Heart right ventricle (tissue), 16 donors: Measurements from ENCODE around the gene C6orf141. TPM values are rescaled to one million over a fixed set of nuclear protein-coding genes. Genes with fewer than 3 reads are reported as not detected.

ENCODE experiments used
- ATAC-seq, 8 donors: fragments of 200-7000 bp; cut with Tn5 transposase; one replicate each; pipeline ENCODE4 v1.9.1; 2020; ENCODE audit warnings: mild to moderate bottlenecking in 8 of 8, moderate library complexity in 8 of 8, moderate number of reproducible peaks in 1 of 8
- DNase-seq, 2 donors: peaks; one replicate each; pipeline ENCODE4 v3.0.0-alpha.2; 2020
- H3K27ac ChIP-seq, 10 donors: fragments of 200-600 bp; sonication (generic) in 2 of 10; one replicate each; pipeline versions ENCODE4 v1.5.0 to v1.8.0; 2020 to 2022; ENCODE audit warnings: mild to moderate bottlenecking in 3 of 10
- H3K27me3 ChIP-seq, 7 donors: fragments of 200-600 bp; one replicate each; pipeline ENCODE4 v1.8.0; 2021 to 2022; ENCODE audit warnings: mild to moderate bottlenecking in 2 of 7
- H3K36me3 ChIP-seq, 9 donors: fragments of 200-600 bp; sonication (generic) in 1 of 9; one replicate each; pipeline versions ENCODE4 v1.5.0 to v1.8.0; 2020 to 2022; ENCODE audit warnings: mild to moderate bottlenecking in 2 of 9
- H3K4me1 ChIP-seq, 9 donors: fragments of 200-600 bp; sonication (generic) in 1 of 9; one replicate each; pipeline versions ENCODE4 v1.5.0 to v1.8.0; 2020 to 2022; ENCODE audit warnings: mild to moderate bottlenecking in 4 of 9
- H3K4me3 ChIP-seq, 10 donors: fragments of 200-600 bp; sonication (generic) in 2 of 10; one replicate each; pipeline versions ENCODE4 v1.5.0 to v1.8.0; 2020 to 2022; ENCODE audit warnings: mild to moderate bottlenecking in 7 of 10, moderate library complexity in 2 of 10
- H3K9me3 ChIP-seq, 11 donors: fragments of 200-600 bp in 10 of 11; sonication (generic) in 2 of 11; one replicate each; pipeline versions ENCODE4 v1.5.0 to v1.8.0; 2013 to 2022; ENCODE audit warnings: mild to moderate bottlenecking in 2 of 11, control low read depth in 1 of 11, moderate library complexity in 1 of 11
- WGBS, 2 donors: extraction: QIAGEN DNeasy Blood & Tissue Kit; methylation state at CpG; one replicate each; pipeline ENCODE4 v1.1.7; 2013; ENCODE audit warnings: inconsistent platforms in 1 of 2; 5-methylcytosine and 5-hydroxymethylcytosine counted together
- intact Hi-C, 10 donors: fragments of 100-400 bp; cut with DNase I; formaldehyde crosslinking; loops; one replicate each; pipeline versions ENCODE4 v1.11.1 to v1.14.2; 2022
- polyA plus RNA-seq, 2 donors: library from polyadenylated mRNA; stranded (reverse); fragments of 200-250 nt; gene quantifications; one replicate each; pipeline ENCODE4 v1.2.3, GENCODE V29; 2013
- total RNA-seq, 10 donors: library from RNA; stranded (reverse); fragmentation: NEBNext Ultra II Directional in 3 of 10; extraction: Animal tissue kit (Norgen Biotek cat#: 25700) in 3 of 10; gene quantifications; one replicate each; pipeline versions ENCODE4 v1.2.1 to v1.2.4, GENCODE V29; 2021 to 2023
- TF ChIP-seq, protein P1 (sequence below), 9 donors: fragments of 200-600 bp; sonication (generic) in 2 of 9; IDR thresholded peaks; one replicate each; pipeline versions ENCODE4 v1.5.0 to v1.8.0; 2021 to 2022; ENCODE audit warnings: antibody characterized with exemption in 9 of 9, mild to moderate bottlenecking in 5 of 9, moderate library complexity in 1 of 9
- donor health status: Arrhythmogenic right ventricular cardiomyopathy.
- donor health status: ischemic (EF 13 %, LVEDD 7.1; RV severe dilation, severe dysfunction).
- donor health status: healthy with polysubstance abuse.
- donor health status: DM: no; HTN: yes; CAD: no.
- donor health status: DM: no; HTN: no; CAD: no.
- donor health status: ischemic (EF 25% LVEDD 6.9; RV normal size, moderate dysfunction).
- donor health status: ischemic (EF 25% LVEDD 5.7; RV mildly dilated, moderate dysfunction).
- donor health status: healthy.
- donor health status: DM: yes; HTN: yes; CAD: no.
- donor health status: Ischemic cardiomyopathy.
- donor health status: ischemic (EF 35%, LVEDD 5.7; RV mildly dilated, moderate dysfunction).
- donor health status: nonischemic (EF 11% LVEDD 7.7; RV severe dilation, severe dysfunction).
- donor health status: DM: yes; HTN: yes; CAD: no.
- donor health status: PGD.
- donor health status: ischemic (EF 29% LVEDD 5.4; RV normal size, mild dysfunction).
- donor health status: nonischemic (EF 23%, LVEDD 6.1; RV moderate dilation, normal function).

Gene C6orf141
- total and polyA plus RNA-seq, 12 donors: 0.16 to 1.5 (median 0.57) TPM; not detected in 5

- TF ChIP-seq, protein P1, sequence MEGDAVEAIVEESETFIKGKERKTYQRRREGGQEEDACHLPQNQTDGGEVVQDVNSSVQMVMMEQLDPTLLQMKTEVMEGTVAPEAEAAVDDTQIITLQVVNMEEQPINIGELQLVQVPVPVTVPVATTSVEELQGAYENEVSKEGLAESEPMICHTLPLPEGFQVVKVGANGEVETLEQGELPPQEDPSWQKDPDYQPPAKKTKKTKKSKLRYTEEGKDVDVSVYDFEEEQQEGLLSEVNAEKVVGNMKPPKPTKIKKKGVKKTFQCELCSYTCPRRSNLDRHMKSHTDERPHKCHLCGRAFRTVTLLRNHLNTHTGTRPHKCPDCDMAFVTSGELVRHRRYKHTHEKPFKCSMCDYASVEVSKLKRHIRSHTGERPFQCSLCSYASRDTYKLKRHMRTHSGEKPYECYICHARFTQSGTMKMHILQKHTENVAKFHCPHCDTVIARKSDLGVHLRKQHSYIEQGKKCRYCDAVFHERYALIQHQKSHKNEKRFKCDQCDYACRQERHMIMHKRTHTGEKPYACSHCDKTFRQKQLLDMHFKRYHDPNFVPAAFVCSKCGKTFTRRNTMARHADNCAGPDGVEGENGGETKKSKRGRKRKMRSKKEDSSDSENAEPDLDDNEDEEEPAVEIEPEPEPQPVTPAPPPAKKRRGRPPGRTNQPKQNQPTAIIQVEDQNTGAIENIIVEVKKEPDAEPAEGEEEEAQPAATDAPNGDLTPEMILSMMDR (IDR thresholded peaks at IDR 0.05): no peak
- Histone ChIP-seq H3K27me3 (peaks cover 0 to 11% (median 5%) of the 10 kb centered on the region in 7 donors), H3K9me3 (peaks cover 0 to 10% (median 0%) of the 10 kb centered on the region in 11 donors), H3K27ac (no peak overlapping the region), H3K4me3 (no peak overlapping the region), H3K4me1 (peaks cover 0 to 9% (median 0%) of the 10 kb centered on the region in 9 donors), H3K36me3 (no peaks in the 10 kb centered on the region)
- DNase-seq (no peak), ATAC-seq (no peak)
- 60 to 71% methylated on average over 1 of the region's 1 CpG for WGBS, 2 donors
- intact Hi-C loops: no loop called here
These were observed 14.1 kb downstream of the C6orf141 start for GRCh38 chr6:49564552-49564951.

GRCh38 chr6:49565261-49565660 is 14.8 kb downstream of the C6orf141 start:
- H3K9me3 ChIP-seq: peaks cover 0 to 10% (median 0%) of the 10 kb centered on the region in 11 donors

DNA sequence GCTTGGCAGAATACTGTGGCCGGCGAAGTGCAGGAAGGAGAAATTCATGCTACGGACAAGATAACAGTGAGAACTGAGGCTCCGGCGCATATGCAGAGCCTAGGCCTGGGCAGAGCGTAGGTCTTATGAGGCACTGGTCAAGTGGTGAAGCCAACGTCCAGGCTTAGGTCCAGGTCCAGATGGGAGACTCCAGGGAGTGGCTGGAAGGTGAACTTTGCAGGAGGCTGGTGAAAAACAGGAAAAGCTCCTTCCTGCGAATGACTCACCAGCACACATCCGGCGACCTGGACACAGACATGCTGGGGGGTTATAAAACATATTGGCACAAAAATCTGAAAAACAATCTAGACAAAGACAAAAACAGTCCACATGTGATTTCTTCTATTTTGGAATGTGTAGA is 15.4 kb downstream of the C6orf141 start:
- ATAC-seq: peak in 6 of 8 donors; percentile 27 to 92 (median 66)
- no peak for DNase-seq
- peaks cover 0 to 9% (median 0%) of the 10 kb centered on the region in 9 donors for H3K4me1 ChIP-seq
- peaks cover 0 to 10% (median 0%) of the 10 kb centered on the region in 11 donors for H3K9me3 ChIP-seq
- intact Hi-C loops: no loop called here
- no peak overlapping the region for H3K4me3 ChIP-seq
- no peaks in the 10 kb centered on the region for H3K36me3 ChIP-seq
- peak overlapping the region in 3 of 10 donors; percentile 29 to 42 (median 32) for H3K27ac ChIP-seq
- TF ChIP-seq, protein P1 (IDR thresholded peaks at IDR 0.05): no peak
- peaks cover 0 to 11% (median 5%) of the 10 kb centered on the region in 7 donors for H3K27me3 ChIP-seq
- WGBS, 2 donors: 63 to 69% methylated on average over 10 of the region's 10 CpGs

More at GRCh38 chr6:49565261-49565660, 14.8 kb downstream of the C6orf141 start:
- H3K27me3 ChIP-seq: peaks cover 0 to 11% (median 5%) of the 10 kb centered on the region in 7 donors
- no peak overlapping the region for H3K4me3 ChIP-seq
- H3K27ac ChIP-seq: peak overlapping the region in 3 of 10 donors; percentile 19 to 32 (median 29)
- DNase-seq: no peak
- no peaks in the 10 kb centered on the region for H3K36me3 ChIP-seq
- TF ChIP-seq, protein P1 (IDR thresholded peaks at IDR 0.05): no peak
- peaks cover 0 to 9% (median 0%) of the 10 kb centered on the region in 9 donors for H3K4me1 ChIP-seq
- 38 to 47% methylated on average over 2 of the region's 2 CpGs for WGBS, 2 donors
- intact Hi-C loops: no loop called here
- ATAC-seq: no peak

- DNase-seq: no peak
- 39 to 46% methylated on average over 6 of the region's 6 CpGs for WGBS, 2 donors
- intact Hi-C loops: no loop called here
These were observed 20.1 kb downstream of the C6orf141 start for GRCh38 chr6:49570474-49571079.

More at GRCh38 chr6:49570474-49571079, 20.1 kb downstream of the C6orf141 start:
- H3K27ac ChIP-seq: no peak overlapping the region
- TF ChIP-seq, protein P1 (IDR thresholded peaks at IDR 0.05): peak in 1 of 9 donors; percentile 8
- no peaks in the 10 kb centered on the region for H3K36me3 ChIP-seq
- no peak for ATAC-seq
- H3K27me3 ChIP-seq: no peaks in the 10 kb centered on the region
- H3K9me3 ChIP-seq: no peaks in the 10 kb centered on the region
- no peak overlapping the region for H3K4me3 ChIP-seq
- H3K4me1 ChIP-seq: peaks cover 0 to 9% (median 0%) of the 10 kb centered on the region in 9 donors
